Regular cardiac myocyte (primary cell): ENCODE data around the gene ACTL7A. TPM values are rescaled to one million over a fixed set of nuclear protein-coding genes. Genes with fewer than 3 reads are reported as not detected.

Experiments used
- total RNA-seq: library from RNA; depleted of rRNA; stranded (reverse); fragments of >200 nt; gene quantifications from 2 replicates; pipeline ENCODE4 v1.2.3, GENCODE V29; 2014

The ACTL7A gene, protein sequence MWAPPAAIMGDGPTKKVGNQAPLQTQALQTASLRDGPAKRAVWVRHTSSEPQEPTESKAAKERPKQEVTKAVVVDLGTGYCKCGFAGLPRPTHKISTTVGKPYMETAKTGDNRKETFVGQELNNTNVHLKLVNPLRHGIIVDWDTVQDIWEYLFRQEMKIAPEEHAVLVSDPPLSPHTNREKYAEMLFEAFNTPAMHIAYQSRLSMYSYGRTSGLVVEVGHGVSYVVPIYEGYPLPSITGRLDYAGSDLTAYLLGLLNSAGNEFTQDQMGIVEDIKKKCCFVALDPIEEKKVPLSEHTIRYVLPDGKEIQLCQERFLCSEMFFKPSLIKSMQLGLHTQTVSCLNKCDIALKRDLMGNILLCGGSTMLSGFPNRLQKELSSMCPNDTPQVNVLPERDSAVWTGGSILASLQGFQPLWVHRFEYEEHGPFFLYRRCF
- not detected in 2 replicates for total RNA-seq

DNA sequence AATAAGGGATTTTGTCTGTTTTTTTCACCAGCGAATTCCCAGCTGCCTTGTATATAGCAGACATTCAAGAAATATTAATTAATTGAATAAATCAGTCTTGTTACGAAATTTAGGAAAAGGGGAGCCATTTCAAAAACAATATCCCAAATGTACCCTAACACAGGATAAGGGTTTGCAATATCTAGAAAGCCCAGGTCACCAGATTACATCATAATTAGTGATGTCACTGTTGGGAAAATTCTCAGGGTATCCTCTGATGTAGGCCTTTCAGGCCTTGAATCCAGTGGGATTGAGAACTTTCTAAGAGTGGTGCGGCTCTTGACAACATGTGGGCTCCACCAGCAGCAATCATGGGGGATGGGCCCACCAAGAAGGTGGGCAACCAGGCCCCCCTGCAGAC, at the start of gene ACTL7A:
Gene ACTL7A, plus strand, starts transcription at position 270 of the 400 bp plus-strand sequence. Its CDS starts 57 bp downstream, at position 327.

DNA sequence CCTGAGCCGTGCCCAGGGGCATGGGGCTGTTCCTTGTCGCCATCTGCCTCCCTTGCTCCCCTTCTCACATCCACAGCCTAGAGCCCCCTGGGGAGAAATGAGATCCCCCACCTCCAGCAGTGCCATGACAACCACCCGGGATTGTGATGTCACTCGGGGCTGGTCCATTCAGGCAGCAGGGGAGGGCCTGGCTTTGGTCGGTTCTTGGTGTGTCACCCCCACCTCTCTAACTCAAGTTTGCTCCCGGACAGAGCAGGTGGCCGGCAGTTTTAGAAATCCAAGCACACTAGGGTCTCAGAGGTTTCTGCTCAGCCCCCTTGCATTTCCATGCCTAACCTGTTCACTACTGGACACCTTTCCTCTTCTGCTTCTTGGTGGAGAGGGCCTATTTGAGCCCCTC, 6.2 kb upstream of the ACTL7A start, which contains the start of gene ACTL7B:
Gene ACTL7B, minus strand, starts transcription at position 99 of the 400 bp plus-strand sequence. Its CDS starts 56 bp downstream, at position 43.

Other genes with a start within 250 kb of the ACTL7A start
- under 0.01 TPM in 1 of 2 replicates, not detected in the other for gene ACTL7B, start 6.3 kb upstream of the ACTL7A start, total RNA-seq
- 37.8 and 55.0 TPM in 2 replicates for gene ELP1, start 71.9 kb downstream of the ACTL7A start, total RNA-seq
- 5.8 and 6.2 TPM in 2 replicates for gene ABITRAM, start 72.1 kb downstream of the ACTL7A start, total RNA-seq
- 143 and 157 TPM in 2 replicates for gene CTNNAL1, start 151.2 kb downstream of the ACTL7A start, total RNA-seq